Measurements from ENCODE around the gene AFAP1.

AFAP1 gene

DNA sequence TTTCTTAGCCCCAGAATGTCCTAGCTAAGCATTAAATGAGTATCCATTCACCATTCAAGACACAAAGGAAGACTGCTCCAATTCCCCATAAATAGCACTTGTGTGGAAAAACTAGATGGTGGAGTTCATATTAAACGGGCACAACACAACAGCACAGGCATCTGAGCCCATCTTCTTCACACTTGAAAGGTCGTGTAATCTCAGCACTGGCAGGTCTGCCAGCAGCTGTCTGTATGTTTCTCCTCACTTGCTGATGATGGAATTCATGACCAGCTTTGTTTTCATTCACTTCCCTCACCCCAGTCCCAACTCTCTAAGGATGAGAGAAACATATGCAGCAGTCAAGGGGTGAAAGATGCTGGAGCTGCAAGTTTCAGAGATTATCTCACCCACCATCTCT lies 148.7 kb downstream of the AFAP1 start:
- DNase-seq (ENCODE audit: extremely low spot score), result no peak
- CTCF ChIA-PET, result interaction anchor here (1.1 kb wide), 1 partner anchor 11 kb away, joined by 7 read pairs; no protein-coding TSS in a partner anchor
- TF ChIP-seq ELF4 (IDR thresholded peaks at IDR 0.05) (no peak), SUZ12 (IDR thresholded peaks at IDR 0.05) (no peak), SP1 (IDR thresholded peaks at IDR 0.05) (no peak), BHLHE40 (IDR thresholded peaks at IDR 0.05; ENCODE audit: borderline replicate concordance) (no peak), TARDBP (IDR thresholded peaks at IDR 0.05) (no peak), L3MBTL2 (conservative IDR thresholded peaks at IDR 0.05) (no peak), FOXA1 (IDR thresholded peaks at IDR 0.05) (no peak), ZNF384 (IDR thresholded peaks at IDR 0.05) (no peak), HDGF (IDR thresholded peaks at IDR 0.05; ENCODE audit: borderline replicate concordance) (no peak), NFRKB (IDR thresholded peaks at IDR 0.05) (no peak), FOXK2 (IDR thresholded peaks at IDR 0.05) (no peak), CTBP1 (IDR thresholded peaks at IDR 0.05; ENCODE audit: borderline replicate concordance) (no peak), LEF1 (IDR thresholded peaks at IDR 0.05; ENCODE audit: borderline replicate concordance) (no peak), ARNT (IDR thresholded peaks at IDR 0.05) (no peak), FOXM1 (IDR thresholded peaks at IDR 0.05; ENCODE audit: borderline replicate concordance) (no peak)
- TF ChIP-seq, protein P1, sequence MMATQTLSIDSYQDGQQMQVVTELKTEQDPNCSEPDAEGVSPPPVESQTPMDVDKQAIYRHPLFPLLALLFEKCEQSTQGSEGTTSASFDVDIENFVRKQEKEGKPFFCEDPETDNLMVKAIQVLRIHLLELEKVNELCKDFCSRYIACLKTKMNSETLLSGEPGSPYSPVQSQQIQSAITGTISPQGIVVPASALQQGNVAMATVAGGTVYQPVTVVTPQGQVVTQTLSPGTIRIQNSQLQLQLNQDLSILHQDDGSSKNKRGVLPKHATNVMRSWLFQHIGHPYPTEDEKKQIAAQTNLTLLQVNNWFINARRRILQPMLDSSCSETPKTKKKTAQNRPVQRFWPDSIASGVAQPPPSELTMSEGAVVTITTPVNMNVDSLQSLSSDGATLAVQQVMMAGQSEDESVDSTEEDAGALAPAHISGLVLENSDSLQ (IDR thresholded peaks at IDR 0.05), result no peak
- POLR2A ChIA-PET, result no interaction called here

DNA sequence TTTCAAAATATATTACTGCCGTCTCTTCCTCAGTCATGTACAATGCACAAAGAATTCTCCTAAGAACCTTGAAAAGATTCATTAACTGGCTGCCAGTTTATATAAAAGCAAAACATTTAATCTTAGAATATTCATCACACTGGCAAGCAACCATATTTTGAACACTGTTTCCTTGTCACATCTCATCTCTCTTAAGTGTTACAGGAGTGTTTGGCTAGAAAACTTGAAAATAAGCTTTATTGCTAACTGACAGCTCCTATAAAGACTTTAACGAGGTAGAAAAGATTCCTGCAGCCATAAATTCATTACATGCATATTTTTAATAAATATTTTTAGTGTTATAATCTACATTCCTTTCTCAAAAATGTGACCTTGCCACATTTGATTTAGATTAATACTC lies 149.6 kb downstream of the AFAP1 start:
- ChIA-PET POLR2A (no interaction called here), CTCF (no interaction called here)
- no peak for DNase-seq (ENCODE audit: extremely low spot score)
- TF ChIP-seq NFRKB (IDR thresholded peaks at IDR 0.05) (no peak), ZNF384 (IDR thresholded peaks at IDR 0.05) (no peak), L3MBTL2 (conservative IDR thresholded peaks at IDR 0.05) (no peak), FOXA1 (IDR thresholded peaks at IDR 0.05) (no peak), FOXK2 (IDR thresholded peaks at IDR 0.05) (no peak), ELF4 (IDR thresholded peaks at IDR 0.05) (no peak), FOXM1 (IDR thresholded peaks at IDR 0.05; ENCODE audit: borderline replicate concordance) (no peak), HDGF (IDR thresholded peaks at IDR 0.05; ENCODE audit: borderline replicate concordance) (no peak), TARDBP (IDR thresholded peaks at IDR 0.05) (no peak), SP1 (IDR thresholded peaks at IDR 0.05) (no peak), LEF1 (IDR thresholded peaks at IDR 0.05; ENCODE audit: borderline replicate concordance) (no peak), CTBP1 (IDR thresholded peaks at IDR 0.05; ENCODE audit: borderline replicate concordance) (no peak)
- TF ChIP-seq, protein P1 (IDR thresholded peaks at IDR 0.05), result no peak

DNA sequence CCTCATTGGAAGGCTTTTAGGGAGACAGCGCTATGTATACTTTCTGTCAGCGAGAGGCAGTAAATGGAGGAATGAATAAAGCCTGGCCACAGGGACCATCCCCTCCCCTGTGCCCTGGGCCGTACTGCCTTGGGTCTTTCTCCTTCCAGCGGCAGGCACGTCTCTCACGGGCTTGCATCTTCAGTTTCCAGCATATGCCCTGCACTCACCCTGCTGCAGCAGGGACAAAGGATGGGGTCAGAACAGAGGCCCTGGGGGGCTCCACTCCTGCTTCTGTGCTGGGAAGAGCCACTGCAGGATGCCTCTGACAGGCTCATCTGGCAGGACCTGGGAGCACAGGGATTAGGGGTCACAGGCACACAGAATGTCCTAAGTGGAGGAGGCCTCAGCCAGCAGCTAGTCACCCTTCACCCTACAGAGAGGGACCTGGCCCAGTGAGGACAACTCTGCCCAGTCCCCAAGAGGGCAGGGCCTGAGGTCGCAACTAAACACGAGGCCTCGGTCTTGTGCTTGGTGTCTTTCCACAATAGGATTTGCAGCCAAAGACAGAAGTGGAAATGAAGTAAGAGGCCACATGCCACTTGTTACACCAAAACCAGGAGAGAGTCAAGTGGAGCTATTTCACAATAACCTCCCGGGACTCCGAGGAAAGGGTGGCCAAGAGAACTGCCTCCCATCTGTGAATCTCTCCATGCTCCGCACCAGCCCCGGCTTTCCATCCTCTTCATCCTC lies 150.8 kb downstream of the AFAP1 start:
- no peak for DNase-seq (ENCODE audit: extremely low spot score)
- POLR2A ChIA-PET, result no interaction called here
- TF ChIP-seq FOXM1 (IDR thresholded peaks at IDR 0.05; ENCODE audit: borderline replicate concordance), result no peak
- no peak for TF ChIP-seq FOXK2 (IDR thresholded peaks at IDR 0.05)
- TF ChIP-seq NFRKB (IDR thresholded peaks at IDR 0.05), result no peak
- no peak for TF ChIP-seq ZNF384 (IDR thresholded peaks at IDR 0.05)
- TF ChIP-seq HDGF (IDR thresholded peaks at IDR 0.05; ENCODE audit: borderline replicate concordance), result no peak
- no peak for TF ChIP-seq FOXA1 (IDR thresholded peaks at IDR 0.05)
- CTCF ChIA-PET, result interaction anchor here (0.6 kb wide), 1 partner anchor 263 kb away, joined by 3 read pairs; no protein-coding TSS in a partner anchor

DNA sequence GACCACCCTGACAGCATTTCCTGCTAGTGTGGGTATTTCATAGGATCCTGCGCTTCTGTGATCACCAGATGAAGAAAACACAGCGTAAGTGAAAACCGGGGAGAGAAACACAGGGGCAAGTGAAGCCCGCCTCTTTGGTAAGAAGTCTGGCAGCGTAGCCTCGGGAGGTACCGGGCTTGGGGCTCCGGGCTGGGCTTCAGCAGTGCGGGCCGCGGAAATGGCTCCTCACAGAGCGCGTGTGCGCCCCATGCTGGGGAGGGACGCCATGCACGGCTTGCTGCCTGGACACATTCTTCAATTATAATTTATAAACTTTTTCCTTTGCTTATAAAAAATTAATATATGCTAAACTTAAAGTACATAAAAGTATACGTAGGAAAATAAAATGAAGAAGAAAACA lies 151.5 kb downstream of the AFAP1 start:
- TF ChIP-seq SP1 (IDR thresholded peaks at IDR 0.05) (no peak), FOXK2 (IDR thresholded peaks at IDR 0.05) (no peak), L3MBTL2 (conservative IDR thresholded peaks at IDR 0.05) (no peak)
- TF ChIP-seq, protein P1 (IDR thresholded peaks at IDR 0.05), result no peak
- POLR2A ChIA-PET, result no interaction called here
- CTCF ChIA-PET, result no interaction called here
- DNase-seq (ENCODE audit: extremely low spot score), result no peak

DNA sequence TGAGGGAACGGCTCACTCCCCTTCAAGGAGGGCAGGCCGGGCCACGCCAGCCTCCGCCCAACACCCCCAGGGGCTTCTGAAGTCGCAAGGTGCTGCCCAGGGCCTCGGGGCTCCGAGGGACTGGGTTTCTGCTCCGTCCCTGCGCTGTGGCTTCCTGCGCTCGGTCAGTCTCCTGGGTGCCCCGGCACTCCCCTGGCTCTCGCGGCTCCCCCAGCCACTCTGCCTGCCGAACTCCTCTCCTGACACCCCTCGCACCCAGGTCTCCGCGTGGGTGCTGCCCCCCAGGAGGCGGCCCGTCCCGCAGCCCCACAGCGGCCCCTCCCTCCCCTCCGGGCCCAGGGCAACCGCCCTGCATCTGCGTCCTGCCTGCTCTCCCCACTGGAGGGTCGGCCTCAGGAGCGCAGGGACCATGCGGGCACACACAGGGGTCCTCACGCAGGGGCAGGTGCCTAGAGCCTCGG lies 151.9 kb downstream of the AFAP1 start:
- TF ChIP-seq HDGF (IDR thresholded peaks at IDR 0.05; ENCODE audit: borderline replicate concordance) (no peak), BHLHE40 (IDR thresholded peaks at IDR 0.05; ENCODE audit: borderline replicate concordance) (no peak), CTBP1 (IDR thresholded peaks at IDR 0.05; ENCODE audit: borderline replicate concordance) (no peak), SP1 (IDR thresholded peaks at IDR 0.05) (no peak), LEF1 (IDR thresholded peaks at IDR 0.05; ENCODE audit: borderline replicate concordance) (no peak), FOXK2 (IDR thresholded peaks at IDR 0.05) (no peak), ZNF384 (IDR thresholded peaks at IDR 0.05) (no peak)
- ChIA-PET CTCF (no interaction called here), POLR2A (no interaction called here)
- DNase-seq (ENCODE audit: extremely low spot score), result no peak

DNA sequence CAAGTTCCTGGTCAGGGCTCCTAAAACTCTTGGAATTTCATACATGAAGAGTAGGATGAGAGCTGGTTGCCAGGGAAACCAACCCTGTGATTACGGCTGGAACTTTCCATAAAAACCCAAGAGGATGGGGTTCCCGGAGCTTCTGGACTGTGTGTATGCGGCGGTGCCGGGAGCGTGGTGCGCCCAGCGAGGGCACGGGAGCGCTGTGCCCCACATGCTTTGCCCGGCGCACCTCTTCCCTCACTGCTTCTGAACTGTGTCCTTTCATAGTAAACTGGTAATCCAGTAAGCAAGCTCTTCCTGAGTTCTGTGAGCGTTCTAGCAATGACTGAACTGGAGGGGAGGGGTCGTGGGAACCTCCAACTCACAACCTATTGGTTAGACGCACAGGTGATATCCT lies 152.6 kb downstream of the AFAP1 start:
- CTCF ChIA-PET, result no interaction called here
- DNase-seq (ENCODE audit: extremely low spot score), result no peak
- POLR2A ChIA-PET, result no interaction called here
- TF ChIP-seq BHLHE40 (IDR thresholded peaks at IDR 0.05; ENCODE audit: borderline replicate concordance) (no peak), TARDBP (IDR thresholded peaks at IDR 0.05) (no peak), NFRKB (IDR thresholded peaks at IDR 0.05) (no peak), L3MBTL2 (conservative IDR thresholded peaks at IDR 0.05) (no peak), ARNT (IDR thresholded peaks at IDR 0.05) (no peak), SUZ12 (IDR thresholded peaks at IDR 0.05) (no peak), CTBP1 (IDR thresholded peaks at IDR 0.05; ENCODE audit: borderline replicate concordance) (no peak), FOXK2 (IDR thresholded peaks at IDR 0.05) (no peak), FOXA1 (IDR thresholded peaks at IDR 0.05) (no peak), ELF4 (IDR thresholded peaks at IDR 0.05) (no peak), FOXM1 (IDR thresholded peaks at IDR 0.05; ENCODE audit: borderline replicate concordance) (no peak), ZNF384 (IDR thresholded peaks at IDR 0.05) (no peak), LEF1 (IDR thresholded peaks at IDR 0.05; ENCODE audit: borderline replicate concordance) (no peak), SP1 (IDR thresholded peaks at IDR 0.05) (no peak)
- TF ChIP-seq, protein P1 (IDR thresholded peaks at IDR 0.05), result no peak
